ENCODE measurements around the gene POLDIP2.
A peak's percentile ranks its signal among the peaks of the same experiment; 100 is the strongest.

POLDIP2 gene

DNA sequence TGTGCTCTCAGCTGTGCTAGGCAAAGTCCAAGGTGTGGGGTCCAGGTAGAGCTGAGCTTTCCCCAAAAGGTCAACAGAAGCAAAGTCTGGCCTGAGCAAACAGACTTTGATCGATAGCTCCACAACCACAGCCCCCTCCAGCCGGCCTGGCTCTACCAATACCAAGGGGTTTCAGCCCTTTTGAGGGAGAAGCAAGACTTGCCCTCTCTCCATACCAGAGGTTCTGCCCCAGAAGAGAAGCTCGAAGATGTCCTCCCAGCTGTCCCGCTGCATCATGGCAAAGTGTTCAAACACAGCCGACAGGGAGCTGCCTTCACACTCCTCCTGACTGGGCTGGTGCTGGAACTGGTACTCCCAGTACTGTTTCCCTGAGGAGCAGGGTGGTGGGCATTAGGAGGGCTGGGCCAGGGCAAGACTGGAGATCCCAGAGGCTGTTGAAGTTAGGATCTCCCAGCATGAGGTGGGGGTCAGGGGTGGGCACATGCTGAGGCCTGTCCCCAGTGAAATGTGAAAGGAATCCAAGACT lies 11.0 kb upstream of the POLDIP2 start:
- DNase-seq (ENCODE audit: low read depth in 1 of 2, low spot score in 1 of 2) = no peak
- in situ Hi-C loops (cut with HindIII; ENCODE audit: low pct_unique_long_range_greater_than_20kb, low sequenced_read_pairs) = no loop called here
- no peak for TF ChIP-seq JUND (IDR thresholded peaks at IDR 0.05; ENCODE audit: low read depth)

DNA sequence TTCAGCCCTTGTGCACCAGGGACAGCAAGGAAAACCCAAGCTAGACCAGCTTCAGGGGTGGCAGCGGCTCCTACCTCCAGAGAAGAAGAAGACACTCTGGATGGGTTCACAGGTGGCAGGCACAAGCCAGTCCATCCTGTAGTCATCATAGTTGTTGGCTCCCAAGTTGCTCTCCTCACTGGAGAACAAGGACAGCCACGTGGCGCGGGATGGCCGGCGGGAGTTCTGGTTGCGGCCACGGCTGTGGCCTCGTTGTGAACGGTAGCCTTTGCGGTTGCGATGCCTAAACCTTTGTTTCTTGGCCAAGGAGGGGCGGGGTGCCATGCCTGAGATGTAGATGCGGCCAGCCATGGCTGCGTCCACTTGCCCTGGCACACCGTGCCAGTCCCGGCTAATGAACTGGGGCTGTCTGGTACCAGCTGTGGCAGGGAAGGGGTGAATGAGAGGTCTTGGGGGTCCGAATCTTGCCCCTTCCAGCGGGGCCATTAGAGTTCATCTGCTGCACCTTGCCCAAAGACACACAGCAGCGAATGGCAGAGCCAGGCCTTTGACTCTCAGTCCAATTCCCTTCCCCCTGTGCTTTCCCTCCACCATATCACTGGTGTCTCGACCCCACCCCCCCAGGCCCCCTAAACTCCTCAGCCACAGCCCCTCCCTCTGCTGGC lies 10.4 kb upstream of the POLDIP2 start:
- DNase-seq (ENCODE audit: low read depth in 1 of 2, low spot score in 1 of 2) = no peak
- in situ Hi-C loops (cut with HindIII; ENCODE audit: low pct_unique_long_range_greater_than_20kb, low sequenced_read_pairs) = no loop called here
- no peak for TF ChIP-seq JUND (IDR thresholded peaks at IDR 0.05; ENCODE audit: low read depth)

DNA sequence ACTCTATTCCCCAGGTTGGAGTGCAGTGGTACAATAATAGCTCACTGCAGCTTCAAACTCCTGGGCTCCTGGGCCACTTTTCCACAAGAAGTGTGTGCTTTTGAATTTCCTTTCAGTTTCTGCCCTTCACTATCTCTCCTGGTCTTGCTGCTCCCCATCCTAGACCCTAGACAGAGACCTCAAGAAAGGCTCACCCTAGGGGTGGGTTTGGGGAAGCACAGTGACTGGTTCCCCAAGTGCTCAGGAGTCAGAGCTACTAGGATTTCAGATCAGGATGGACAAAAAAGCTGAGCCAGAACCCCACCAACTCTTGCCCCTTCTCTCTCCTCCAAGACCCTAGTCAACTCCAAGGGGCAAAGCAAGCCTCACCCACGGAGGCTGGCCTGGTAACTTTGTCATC lies 9.3 kb upstream of the POLDIP2 start:
- TF ChIP-seq JUND (IDR thresholded peaks at IDR 0.05; ENCODE audit: low read depth) = no peak

DNA sequence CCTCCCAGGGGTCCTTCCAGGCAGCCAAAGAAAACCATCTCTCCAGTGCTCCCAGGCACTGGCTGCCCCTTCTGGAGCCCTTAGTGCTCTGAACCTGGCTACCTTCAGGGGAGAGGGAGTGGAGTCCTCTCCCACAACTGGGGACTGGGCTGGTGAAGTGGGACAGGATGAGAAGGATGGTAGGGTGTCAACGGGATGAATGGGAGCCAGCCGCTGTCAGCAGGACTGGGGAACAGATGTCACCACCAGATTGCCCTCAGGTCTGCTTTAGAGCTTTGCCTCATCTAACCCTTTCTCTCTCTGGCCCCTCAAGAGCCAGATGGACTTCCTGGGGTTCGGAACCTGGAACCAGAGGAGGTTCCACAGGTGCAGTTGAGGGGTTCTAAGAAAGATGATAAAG lies 8.2 kb upstream of the POLDIP2 start:
- no peak for DNase-seq (ENCODE audit: low read depth in 1 of 2, low spot score in 1 of 2)
- in situ Hi-C loops (cut with HindIII; ENCODE audit: low pct_unique_long_range_greater_than_20kb, low sequenced_read_pairs) = no loop called here
- no peak for TF ChIP-seq JUND (IDR thresholded peaks at IDR 0.05; ENCODE audit: low read depth)

More for the DNA sequence above, 9.3 kb upstream of the POLDIP2 start:
- in situ Hi-C loops (cut with HindIII; ENCODE audit: low pct_unique_long_range_greater_than_20kb, low sequenced_read_pairs) = no loop called here
- no peak for DNase-seq (ENCODE audit: low read depth in 1 of 2, low spot score in 1 of 2)

DNA sequence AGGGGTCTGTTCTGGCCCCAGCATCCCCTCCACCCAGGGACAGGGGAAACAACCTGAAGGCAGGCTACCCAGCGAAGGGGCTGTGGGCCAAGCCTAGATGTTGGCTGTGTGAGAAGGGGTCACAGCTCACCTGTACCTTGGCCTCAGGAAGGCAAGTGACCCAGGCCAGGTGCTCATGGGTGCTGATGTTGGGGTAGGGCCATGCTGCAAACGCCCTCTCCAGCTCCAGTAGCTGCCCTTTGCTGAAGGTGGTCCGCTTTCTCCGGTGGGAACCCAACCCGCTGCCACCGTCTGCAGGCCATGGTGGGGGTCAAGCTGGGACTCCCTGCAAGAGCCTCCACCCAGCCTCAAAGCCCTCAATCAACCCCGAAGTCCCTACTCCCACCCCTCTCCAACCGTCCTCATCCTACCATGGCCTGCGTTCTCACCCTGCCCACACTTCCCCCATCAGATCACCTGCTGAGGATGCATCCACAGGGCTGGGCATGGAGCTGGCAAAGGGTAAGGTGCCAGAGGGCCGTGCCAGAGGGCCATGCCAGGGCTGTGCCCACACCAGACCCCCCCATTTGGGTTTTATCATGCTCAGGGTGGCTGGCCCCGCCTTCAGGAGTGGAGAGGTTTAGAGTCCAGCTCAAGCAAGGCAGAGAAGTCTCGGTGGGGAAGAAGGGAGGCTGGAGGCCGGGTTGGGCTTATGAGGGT lies 7.5 kb upstream of the POLDIP2 start, which contains the start of gene SEBOX:
Gene SEBOX, minus strand, starts transcription at position 535 of the 699 bp plus-strand sequence. Its CDS starts 48 bp downstream, at position 487.
- TF ChIP-seq JUND (IDR thresholded peaks at IDR 0.05; ENCODE audit: low read depth) = no peak
- in situ Hi-C loops (cut with HindIII; ENCODE audit: low pct_unique_long_range_greater_than_20kb, low sequenced_read_pairs) = no loop called here
- no peak for DNase-seq (ENCODE audit: low read depth in 1 of 2, low spot score in 1 of 2)

DNA sequence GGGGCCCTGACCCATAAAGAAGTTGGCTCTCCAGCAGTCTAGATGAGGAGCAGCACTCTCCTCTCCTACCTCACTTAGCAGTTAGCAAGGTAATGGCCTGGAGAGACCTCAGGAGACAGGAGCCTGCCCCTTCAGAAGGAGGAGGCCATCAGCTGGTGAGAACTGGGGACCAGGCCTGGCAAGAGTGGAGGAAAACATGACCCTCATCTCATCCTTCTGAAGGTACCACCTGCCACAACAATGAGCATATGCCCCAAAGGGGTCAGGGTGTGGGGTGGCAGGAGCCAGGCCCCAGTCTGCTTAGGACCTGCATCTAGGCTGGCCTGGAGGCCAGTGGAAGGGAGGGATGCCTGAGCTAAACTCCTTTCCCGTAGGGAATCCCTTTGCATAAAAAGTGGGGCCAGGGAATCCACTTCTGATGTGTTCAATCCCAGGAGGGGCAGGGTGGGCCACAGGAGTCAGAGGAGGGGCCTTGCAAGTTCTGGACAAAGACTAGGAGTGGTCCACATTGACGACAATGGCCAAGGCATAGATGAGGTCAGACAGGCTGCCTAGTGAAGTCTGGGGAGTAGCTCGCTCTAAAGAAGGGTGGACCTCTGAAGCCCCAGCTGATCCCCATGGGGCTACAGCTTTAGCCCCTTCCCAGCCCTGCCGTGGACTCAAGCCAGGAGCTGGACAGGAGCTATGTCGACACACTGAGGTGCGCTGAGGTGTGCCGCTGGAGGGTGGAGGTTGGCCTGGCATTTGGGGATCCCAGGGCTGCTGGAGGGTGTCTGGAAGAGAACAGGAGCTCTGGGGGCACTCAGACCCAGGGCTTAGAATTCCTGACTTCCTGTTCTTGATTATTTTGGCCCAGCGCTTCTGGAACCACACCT lies 6.7 kb upstream of the POLDIP2 start:
- DNase-seq (ENCODE audit: low read depth in 1 of 2, low spot score in 1 of 2) = no peak
- TF ChIP-seq JUND (IDR thresholded peaks at IDR 0.05; ENCODE audit: low read depth) = no peak
- in situ Hi-C loops (cut with HindIII; ENCODE audit: low pct_unique_long_range_greater_than_20kb, low sequenced_read_pairs) = no loop called here

DNA sequence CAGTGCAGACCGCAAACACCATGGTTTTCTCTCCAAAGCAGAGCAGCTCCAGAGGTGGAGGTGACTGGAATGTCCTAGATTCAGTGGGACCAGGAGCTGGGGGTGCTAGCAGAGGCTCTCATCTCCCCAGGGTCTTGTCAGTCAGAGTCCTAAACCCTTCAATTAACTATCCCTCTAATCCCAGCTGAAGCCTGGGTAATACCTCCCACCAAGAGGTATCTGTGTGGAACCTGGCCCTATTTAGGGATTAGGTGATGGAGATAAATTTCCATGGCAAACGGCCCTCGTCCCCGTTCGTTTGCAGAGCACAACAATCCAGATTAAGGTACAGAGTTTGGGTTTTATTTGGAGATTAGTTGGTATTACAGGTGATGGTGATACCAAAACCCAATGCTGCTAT lies 5.9 kb upstream of the POLDIP2 start:
- no peak for DNase-seq (ENCODE audit: low read depth in 1 of 2, low spot score in 1 of 2)
- TF ChIP-seq JUND (IDR thresholded peaks at IDR 0.05; ENCODE audit: low read depth) = no peak
- in situ Hi-C loops (cut with HindIII; ENCODE audit: low pct_unique_long_range_greater_than_20kb, low sequenced_read_pairs) = no loop called here

DNA sequence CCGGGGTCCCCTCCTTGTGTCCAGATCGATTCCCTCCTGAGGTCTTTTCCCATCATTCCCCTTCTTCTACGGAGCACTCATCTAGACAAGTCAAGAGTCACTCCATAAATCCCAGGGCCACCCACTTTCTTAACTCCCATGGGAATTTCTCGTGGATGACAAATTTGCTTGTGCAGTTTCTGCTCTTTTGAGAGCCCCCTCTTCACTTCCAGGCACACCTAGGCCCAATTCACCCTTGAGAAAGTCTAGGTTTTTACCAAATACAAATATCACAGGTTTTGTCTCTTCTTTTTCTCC lies 522 bp upstream of the POLDIP2 start:
- TF ChIP-seq JUND (IDR thresholded peaks at IDR 0.05; ENCODE audit: low read depth) = no peak
- no peak for DNase-seq (ENCODE audit: low read depth in 1 of 2, low spot score in 1 of 2)
- in situ Hi-C loops (cut with HindIII; ENCODE audit: low pct_unique_long_range_greater_than_20kb, low sequenced_read_pairs) = no loop called here

DNA sequence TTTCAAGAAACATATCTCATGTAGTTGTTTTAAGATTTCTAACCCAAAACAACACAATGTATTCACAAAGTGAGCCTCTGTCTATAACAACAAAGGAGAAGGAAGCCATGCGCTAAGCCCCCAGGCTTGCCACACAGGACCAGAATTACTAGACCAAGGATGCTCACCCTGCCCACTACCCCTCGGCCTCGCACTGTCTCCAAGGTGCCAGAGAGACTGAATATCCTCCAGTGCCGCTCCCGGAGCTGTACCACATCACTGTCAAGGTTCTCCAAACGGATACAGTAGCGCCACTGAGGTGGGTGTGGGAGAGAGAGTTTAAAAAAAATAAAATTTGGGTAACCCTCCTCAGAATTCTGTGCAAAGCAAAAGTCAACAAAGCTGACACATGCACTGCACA lies 7.1 kb downstream of the POLDIP2 start:
- DNase-seq (ENCODE audit: low read depth in 1 of 2, low spot score in 1 of 2) = no peak
- no peak for TF ChIP-seq JUND (IDR thresholded peaks at IDR 0.05; ENCODE audit: low read depth)
- in situ Hi-C loops (cut with HindIII; ENCODE audit: low pct_unique_long_range_greater_than_20kb, low sequenced_read_pairs) = no loop called here

DNA sequence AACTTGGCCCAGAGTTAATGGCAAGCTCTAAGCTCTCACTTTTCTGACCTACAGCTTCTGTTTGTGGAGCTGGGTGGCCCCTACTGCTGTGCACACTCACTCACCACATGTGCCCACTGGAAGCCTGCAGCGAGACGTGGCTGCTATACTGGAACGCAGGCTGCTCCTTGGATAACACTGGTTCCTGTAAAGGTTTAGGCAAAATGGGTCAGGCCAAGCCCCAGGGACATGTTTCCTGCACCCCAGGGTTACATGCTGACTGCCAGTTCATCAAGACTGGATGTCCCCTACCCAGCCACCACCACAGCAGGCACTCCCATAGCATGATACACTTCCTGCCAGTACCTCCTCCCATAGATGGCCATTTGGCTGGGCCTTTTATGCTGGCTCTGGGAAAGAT lies 8.3 kb downstream of the POLDIP2 start:
- TF ChIP-seq JUND (IDR thresholded peaks at IDR 0.05; ENCODE audit: low read depth) = no peak
- DNase-seq (ENCODE audit: low read depth in 1 of 2, low spot score in 1 of 2) = no peak
- in situ Hi-C loops (cut with HindIII; ENCODE audit: low pct_unique_long_range_greater_than_20kb, low sequenced_read_pairs) = no loop called here

DNA sequence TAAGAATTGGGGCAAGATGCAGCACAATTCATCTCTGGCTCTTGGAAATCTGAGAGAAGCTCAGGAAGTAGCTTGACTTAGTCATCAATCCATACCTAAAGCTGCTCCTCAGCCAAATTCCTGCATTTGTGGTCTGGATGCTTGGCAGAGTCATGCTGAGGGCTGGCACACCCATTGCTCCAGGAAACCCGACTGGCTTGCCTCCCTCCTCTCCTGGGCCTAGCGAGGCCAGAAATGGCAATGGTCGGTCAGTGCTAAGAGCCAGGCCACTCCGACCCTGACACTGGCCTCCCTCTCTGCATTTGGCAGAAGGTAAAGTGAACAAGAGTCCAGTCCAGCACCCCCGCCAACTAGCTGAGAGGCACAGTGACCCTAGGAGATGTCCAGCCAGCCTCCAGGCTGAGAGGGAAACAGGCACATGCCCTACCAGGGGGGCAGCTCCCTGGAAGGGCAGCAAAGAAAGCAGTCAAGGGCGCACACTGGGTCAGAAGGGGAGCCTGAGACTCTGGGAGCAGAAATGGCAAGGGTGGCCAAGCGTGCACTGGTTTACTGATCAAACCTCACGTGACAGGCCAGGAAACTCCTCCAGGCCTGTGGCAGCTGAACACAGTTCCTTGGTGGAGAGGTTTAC lies 10.0 kb downstream of the POLDIP2 start:
- peak in 1 of 2 experiments; percentile 78 for DNase-seq (ENCODE audit: low read depth in 1 of 2, low spot score in 1 of 2)
- no peak for TF ChIP-seq JUND (IDR thresholded peaks at IDR 0.05; ENCODE audit: low read depth)
- in situ Hi-C loops (cut with HindIII; ENCODE audit: low pct_unique_long_range_greater_than_20kb, low sequenced_read_pairs) = no loop called here

DNA sequence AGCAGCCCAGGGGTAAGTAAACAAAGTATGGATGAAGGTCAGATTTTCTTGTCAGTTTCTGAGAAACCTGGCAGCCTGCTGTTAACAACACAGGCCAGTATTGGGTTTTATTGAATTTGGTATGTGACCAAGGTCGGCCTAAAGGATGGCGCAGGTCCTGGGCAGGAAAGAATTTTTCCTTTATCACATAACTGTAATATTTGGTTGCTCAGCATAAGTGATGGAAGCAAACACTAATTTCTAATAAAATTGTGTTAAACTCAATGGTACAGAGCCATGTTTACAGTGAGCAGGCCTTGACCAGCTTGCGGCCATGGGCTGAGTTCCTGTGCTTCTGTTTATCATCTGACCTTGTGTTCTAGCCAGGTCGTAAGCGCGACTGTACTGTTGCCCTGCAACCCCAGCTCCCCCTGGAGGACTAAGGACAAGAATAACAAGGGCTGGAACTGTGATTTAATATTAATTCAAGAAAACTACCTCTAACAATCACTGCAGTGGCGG lies 10.5 kb downstream of the POLDIP2 start:
- no peak for TF ChIP-seq JUND (IDR thresholded peaks at IDR 0.05; ENCODE audit: low read depth)
- DNase-seq (ENCODE audit: low read depth in 1 of 2, low spot score in 1 of 2) = no peak
- in situ Hi-C loops (cut with HindIII; ENCODE audit: low pct_unique_long_range_greater_than_20kb, low sequenced_read_pairs) = no loop called here
